GM12878 (cell line): Measurements from ENCODE around the gene GHRL.
"Not testable (repeated sequence)": the region's sequence is repeated elsewhere in the genome, so short reads cannot be mapped to it uniquely, and the experiment has no call there.

Source experiments
- CBFB ChIP-seq: IDR thresholded peaks from 2 replicates; pipeline ENCODE4 v1.6.1; 2016; ENCODE audit warnings: antibody characterized with exemption, low read depth
- GABPA ChIP-seq: IDR thresholded peaks from 2 replicates; pipeline ENCODE4 v1.6.1; 2014; ENCODE audit warnings: antibody characterized with exemption, low read depth, mild to moderate bottlenecking, inconsistent platforms
- HDAC2 ChIP-seq: fragments of 200-600 bp; sonication (generic); IDR thresholded peaks from 2 replicates; pipeline ENCODE4 v1.6.1; 2017
- HDAC6 ChIP-seq: fragments of 200-600 bp; sonication (generic); IDR thresholded peaks from one replicate; pipeline ENCODE4 v1.8.0; 2017; ENCODE audit warnings: antibody characterized with exemption; ENCODE audit not compliant: unreplicated experiment
- NFYA ChIP-seq: IDR thresholded peaks from 2 replicates; pipeline ENCODE4 v1.6.1; 2011; ENCODE audit warnings: low read depth, mild to moderate bottlenecking, low read length, improper control_type of control experiment, borderline replicate concordance
- TARDBP ChIP-seq: IDR thresholded peaks from 2 replicates; pipeline ENCODE4 v1.6.1; 2016; ENCODE audit warnings: borderline replicate concordance
- ZNF207 ChIP-seq: fragments of 450-650 bp; IDR thresholded peaks from 2 replicates; pipeline ENCODE4 v1.6.1; 2014; ENCODE audit warnings: antibody characterized with exemption, mild to moderate bottlenecking, borderline replicate concordance
- TF ChIP-seq, protein P1 (sequence below), 3 experiments: IDR thresholded peaks in 2 of 3; conservative IDR thresholded peaks in 1 of 3; 2 replicates each; pipeline ENCODE4 v1.5.1; 2011; ENCODE audit warnings: low read depth in 3 of 3, low read length in 3 of 3, mild to moderate bottlenecking in 3 of 3, control low read depth in 2 of 3, moderate library complexity in 2 of 3, inconsistent platforms in 1 of 3, mixed read lengths in 1 of 3; ENCODE audit not compliant: control insufficient read depth in 2 of 3, insufficient read depth in 1 of 3; ENCODE audit errors: extremely low read depth in 1 of 3

DNA sequence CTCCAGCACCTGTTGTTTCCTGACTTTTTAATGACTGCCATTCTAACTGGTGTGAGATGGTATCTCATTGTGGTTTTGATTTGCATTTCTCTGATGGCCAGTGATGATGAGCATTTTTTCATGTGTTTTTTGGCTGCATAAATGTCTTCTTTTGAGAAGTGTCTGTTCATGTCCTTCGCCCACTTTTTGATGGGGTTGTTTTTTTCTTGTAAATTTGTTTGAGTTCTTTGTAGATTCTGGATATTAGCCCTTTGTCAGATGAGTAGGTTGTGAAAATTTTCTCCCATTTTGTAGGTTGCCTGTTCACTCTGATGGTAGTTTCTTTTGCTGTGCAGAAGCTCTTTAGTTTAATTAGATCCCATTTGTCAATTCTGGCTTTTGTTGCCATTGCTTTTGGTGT, 5.3 kb upstream of the GHRL start:
- TF ChIP-seq HDAC2, HDAC6, TARDBP, NFYA, ZNF207, CBFB, GABPA: not testable (repeated sequence)
- TF ChIP-seq, protein P1, sequence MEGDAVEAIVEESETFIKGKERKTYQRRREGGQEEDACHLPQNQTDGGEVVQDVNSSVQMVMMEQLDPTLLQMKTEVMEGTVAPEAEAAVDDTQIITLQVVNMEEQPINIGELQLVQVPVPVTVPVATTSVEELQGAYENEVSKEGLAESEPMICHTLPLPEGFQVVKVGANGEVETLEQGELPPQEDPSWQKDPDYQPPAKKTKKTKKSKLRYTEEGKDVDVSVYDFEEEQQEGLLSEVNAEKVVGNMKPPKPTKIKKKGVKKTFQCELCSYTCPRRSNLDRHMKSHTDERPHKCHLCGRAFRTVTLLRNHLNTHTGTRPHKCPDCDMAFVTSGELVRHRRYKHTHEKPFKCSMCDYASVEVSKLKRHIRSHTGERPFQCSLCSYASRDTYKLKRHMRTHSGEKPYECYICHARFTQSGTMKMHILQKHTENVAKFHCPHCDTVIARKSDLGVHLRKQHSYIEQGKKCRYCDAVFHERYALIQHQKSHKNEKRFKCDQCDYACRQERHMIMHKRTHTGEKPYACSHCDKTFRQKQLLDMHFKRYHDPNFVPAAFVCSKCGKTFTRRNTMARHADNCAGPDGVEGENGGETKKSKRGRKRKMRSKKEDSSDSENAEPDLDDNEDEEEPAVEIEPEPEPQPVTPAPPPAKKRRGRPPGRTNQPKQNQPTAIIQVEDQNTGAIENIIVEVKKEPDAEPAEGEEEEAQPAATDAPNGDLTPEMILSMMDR (IDR thresholded peaks at IDR 0.05 in 2 of 3, conservative IDR thresholded peaks at IDR 0.05 in 1 of 3; ENCODE audit: control insufficient read depth in 2 of 3, extremely low read depth in 1 of 3, insufficient read depth in 1 of 3, low read depth in 3 of 3, low read length in 3 of 3) = not testable (repeated sequence)
